ENCODE data around the gene SLC29A1. TPM values are rescaled to one million over a fixed set of nuclear protein-coding genes. Genes with fewer than 3 reads are reported as not detected.
A peak's percentile ranks its signal among the peaks of the same experiment; 100 is the strongest.
"Not testable (repeated sequence)": the region's sequence is repeated elsewhere in the genome, so short reads cannot be mapped to it uniquely, and the experiment has no call there.

SLC29A1 gene
- total RNA-seq, 1 donor from 2014 or later = 71.7 TPM

DNA sequence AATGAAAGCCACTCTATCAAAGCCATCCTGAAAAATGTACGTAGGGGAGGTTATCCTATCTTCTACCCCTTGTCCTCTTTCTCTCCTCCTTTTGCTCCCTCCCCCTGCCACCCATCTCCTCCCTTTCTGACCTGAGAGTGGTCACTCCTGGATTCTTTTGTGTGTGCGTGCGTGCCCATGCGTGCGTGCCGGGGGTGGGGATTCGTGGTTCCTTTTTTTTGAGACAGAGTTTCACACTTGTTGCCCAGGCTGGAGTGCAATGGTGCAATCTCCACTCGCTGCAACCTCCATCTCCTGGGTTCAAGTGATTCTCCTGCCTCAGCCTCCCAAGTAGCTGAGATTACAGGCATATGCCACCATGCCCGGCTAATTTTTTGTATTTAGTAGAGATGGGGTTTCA lies 8.0 kb downstream of the SLC29A1 start:
- DNase-seq (ENCODE audit: low spot score); ATAC-seq; intact Hi-C loops (cut with DNase I): not testable (repeated sequence)

DNA sequence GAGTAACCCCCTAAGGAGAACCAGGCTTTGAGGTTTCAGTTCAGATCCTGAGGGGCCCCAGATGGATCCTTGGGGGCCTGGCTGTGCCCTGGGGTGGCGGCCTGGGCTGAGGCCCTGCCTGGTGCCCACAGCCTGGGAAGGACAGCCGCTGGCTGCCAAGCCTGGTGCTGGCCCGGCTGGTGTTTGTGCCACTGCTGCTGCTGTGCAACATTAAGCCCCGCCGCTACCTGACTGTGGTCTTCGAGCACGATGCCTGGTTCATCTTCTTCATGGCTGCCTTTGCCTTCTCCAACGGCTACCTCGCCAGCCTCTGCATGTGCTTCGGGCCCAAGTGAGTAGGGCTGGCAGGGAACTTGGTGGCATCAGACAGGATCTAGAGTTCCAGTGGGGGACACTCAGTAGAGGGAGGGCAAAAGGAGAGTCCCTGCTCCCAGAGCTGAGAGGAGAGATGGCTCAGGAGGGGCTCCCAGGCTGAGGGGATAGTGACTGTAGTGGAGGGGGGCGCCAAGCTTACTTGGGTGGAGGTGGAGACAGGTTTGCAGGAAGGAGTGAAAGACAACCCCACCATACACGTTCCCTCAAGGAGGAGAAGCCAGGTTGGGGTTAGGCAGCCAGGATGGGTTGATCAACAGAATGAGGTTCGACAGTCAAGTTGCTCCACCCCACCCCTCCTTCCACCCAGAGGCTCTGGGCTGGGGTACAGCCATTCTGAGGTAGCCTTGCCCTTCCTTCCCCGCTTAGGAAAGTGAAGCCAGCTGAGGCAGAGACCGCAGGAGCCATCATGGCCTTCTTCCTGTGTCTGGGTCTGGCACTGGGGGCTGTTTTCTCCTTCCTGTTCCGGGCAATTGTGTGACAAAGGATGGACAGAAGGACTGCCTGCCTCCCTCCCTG lies 9.5 kb downstream of the SLC29A1 start:
- intact Hi-C loops (cut with DNase I) = no loop called here

DNA sequence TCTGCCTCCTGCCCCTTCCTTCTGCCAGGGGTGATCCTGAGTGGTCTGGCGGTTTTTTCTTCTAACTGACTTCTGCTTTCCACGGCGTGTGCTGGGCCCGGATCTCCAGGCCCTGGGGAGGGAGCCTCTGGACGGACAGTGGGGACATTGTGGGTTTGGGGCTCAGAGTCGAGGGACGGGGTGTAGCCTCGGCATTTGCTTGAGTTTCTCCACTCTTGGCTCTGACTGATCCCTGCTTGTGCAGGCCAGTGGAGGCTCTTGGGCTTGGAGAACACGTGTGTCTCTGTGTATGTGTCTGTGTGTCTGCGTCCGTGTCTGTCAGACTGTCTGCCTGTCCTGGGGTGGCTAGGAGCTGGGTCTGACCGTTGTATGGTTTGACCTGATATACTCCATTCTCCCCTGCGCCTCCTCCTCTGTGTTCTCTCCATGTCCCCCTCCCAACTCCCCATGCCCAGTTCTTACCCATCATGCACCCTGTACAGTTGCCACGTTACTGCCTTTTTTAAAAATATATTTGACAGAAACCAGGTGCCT lies 10.2 kb downstream of the SLC29A1 start:
- DNase-seq (ENCODE audit: low spot score) (no peak), ATAC-seq (no peak)
- intact Hi-C loops (cut with DNase I) = no loop called here

More for the DNA sequence above, 9.5 kb downstream of the SLC29A1 start:
- DNase-seq (ENCODE audit: low spot score) (no peak), ATAC-seq (no peak)

DNA sequence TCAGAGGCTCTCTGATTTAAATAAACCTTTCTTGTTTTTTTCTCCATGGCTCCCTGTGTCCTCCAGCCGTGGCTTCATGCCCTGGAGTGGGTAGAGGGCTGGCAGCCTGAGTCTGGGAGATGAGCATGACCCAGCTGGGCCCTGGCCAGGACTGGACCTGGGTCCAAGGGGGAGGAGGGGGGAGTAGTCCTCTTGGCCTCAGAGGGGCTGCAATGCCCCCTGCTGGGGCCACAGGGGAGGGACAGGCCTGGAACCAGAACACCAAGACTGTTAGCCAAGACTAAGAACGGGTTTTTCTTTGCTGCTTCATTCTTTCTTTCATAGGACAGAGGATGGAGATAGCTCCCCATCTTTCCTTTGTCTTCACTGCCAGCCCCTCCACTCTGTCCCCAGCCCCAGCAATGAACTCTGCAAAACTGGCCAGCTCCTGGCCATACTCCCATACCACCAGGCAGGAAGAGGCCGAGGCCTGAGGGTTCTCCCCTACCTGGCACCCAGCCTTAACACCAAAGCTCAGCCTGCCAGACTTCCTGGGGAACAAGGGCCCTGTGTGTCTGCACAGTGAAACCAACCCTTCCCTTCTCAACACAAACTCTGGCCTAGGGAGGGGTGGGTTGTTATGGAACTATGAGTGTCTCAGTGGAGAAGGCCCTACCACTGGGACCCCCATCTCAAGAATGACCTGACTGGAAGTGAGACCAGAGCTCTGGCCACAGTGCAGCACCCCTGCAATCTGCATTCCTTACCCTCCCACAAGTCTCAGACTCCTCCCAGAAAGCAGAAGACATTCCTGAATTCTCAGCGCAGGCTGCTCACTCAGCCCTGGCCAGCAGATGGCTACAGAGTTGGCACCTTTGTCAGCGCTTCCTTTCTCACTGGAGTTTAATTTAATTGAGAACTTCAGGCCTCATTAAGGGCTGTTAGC lies 11.0 kb downstream of the SLC29A1 start:
- DNase-seq (ENCODE audit: low spot score) = peak; percentile 85

DNA sequence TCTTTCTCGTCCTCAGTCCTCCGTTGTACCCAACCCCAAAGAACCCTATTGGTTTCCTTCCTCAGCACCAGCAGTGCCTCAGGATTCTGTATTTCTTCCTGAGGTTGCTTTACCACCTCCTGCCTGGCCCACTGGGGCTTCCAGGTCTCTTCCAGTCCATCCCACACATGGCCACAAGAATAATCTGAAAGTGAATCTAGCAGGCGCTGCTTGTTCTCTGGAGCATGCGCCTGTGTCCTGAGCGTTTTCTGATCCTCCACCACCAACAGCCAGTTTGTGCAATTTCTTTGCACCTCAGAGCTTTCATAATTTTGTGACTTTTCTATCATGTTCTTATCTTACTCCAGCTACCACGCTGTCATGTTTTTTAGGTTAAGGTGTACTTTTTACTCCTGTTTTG lies 11.9 kb downstream of the SLC29A1 start:
- DNase-seq (ENCODE audit: low spot score) = no peak
- intact Hi-C loops (cut with DNase I) = no loop called here
- no peak for ATAC-seq

More for the DNA sequence above, 11.0 kb downstream of the SLC29A1 start:
- intact Hi-C loops (cut with DNase I) = no loop called here
- ATAC-seq = peak; percentile 62

DNA sequence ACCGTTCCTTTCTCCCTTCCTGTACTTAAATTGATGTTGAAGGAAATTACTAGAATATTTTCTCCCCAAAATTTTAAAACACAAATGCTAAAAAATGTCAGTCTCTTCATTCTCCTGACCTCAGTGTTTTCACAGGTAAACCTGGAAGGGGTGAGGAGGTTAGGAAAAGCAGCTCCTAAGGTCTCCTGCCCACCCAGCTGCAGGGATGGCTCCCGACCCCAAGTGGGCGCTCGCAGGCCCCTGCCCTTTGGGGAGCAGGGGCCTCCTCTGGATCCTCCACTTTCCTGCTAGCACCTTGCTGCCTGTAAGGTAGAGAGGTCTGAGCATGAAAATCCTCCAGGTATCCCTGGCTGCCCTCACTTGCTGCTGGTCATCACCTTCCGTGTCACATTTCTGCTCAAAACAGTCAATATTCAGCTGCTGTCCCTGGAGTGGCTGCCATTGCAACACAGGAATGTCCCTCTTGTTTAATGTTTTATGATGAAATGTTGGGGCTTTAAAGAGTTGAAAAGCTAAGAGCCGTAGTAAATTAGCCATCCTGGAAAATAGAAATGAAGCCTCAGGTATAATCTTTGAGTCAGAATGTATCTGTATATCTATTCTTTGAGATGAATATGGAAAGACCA lies 12.6 kb downstream of the SLC29A1 start:
- DNase-seq (ENCODE audit: low spot score) (no peak), ATAC-seq (no peak)
- intact Hi-C loops (cut with DNase I) = no loop called here

DNA sequence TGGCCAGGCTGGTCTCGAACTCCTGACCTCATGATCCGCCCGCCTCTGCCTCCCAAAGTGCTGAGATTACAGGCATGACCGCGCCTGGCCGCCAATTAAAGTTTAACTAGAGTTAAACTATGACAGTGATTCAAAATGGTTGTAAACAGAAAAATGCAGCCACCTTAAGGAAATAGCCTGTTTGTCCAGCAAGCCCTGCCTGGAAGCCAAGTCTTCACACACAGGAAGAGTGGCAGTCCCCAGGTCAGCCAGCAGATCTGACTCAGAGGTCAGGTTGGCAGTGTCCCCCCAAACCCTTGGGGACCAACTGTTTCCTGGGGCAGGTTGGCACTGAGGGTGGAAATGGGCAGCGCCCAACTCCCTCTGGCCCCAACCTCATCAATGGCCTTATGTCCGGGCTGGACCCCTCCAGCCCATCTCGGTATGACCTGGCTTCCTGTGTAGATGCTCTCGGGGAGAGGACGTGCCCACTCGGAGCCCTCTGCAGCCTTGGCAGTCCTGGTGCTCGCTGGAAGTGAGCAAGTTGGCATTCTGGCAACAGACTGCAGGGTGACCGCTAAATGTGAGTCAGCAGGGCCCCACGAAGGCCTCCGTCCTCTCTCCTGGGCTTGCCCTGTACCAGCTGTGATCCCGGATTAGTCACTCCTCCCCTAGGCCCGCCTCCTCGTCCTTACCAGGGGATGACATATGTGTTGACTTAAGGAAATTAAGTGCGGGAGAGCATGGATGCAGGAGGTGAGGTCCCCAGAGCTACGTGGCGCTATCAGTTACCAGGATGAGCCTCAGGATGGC lies 13.8 kb downstream of the SLC29A1 start:
- ATAC-seq (peak; percentile 89), DNase-seq (ENCODE audit: low spot score) (peak; percentile 89)
- intact Hi-C loops (cut with DNase I) = no loop called here

DNA sequence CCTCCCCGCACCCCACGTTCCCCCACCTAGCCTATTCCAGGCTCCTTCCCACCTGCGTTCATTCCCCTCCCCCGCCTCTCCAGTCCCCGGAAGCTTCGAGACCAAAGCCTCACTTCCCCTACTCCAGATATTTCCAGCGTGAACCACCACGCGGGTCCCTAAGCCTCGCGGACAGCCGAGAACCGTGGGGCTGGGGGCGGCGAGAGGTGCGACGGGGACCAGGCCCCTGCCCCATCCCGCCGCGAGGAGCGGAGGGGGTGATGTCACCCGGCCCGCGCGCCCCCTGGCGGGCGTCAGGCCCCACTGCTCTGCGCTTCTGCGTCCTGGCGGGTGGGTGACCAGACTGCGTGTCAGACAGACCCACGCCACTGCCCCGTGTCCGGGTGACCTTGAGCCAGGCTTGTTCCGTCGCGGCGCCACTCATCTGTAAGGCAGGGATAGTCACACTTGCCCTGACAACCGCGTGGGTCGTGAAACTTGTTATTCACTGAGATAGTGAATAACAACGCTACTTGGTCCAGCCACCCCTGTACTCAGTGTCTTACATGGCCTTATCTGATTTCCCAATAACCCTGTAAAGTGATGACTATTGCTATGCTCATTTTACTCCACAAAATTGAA lies 14.5 kb downstream of the SLC29A1 start:
- ATAC-seq = peak; percentile 90

DNA sequence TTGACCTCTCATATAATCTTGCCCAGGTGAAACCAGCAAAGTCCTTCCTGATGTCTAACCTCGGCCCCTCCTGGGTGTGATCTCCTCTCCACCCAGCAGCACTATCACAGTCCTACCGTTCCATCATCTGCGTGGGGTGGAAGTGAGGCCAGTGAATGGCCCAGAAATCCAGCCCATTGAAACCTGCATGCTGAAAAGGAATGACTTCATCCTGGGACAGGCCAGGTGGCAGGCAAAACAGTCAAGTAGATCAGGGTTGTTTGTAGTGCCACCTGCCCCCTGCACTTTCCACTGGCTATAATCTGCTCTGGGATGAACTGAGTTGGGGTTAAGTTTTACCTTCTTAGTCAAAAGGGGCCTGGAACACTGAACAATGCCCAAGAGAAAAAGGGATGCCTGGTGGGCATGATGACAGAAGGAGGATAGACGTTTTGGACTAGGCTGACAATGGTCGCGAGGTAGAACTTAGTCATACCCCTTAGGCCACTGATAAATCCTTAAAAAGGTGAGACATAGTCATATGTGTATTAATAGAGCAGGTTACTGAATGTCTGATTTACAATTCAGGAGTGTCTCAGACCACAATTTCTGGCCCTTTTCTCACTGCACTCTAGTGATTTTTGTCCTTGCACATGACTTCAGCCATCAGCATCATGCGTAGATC lies 15.4 kb downstream of the SLC29A1 start:
- DNase-seq (ENCODE audit: low spot score) (no peak), ATAC-seq (no peak)
- intact Hi-C loops (cut with DNase I) = no loop called here

More for the DNA sequence above, 14.5 kb downstream of the SLC29A1 start:
- peak; percentile 90 for DNase-seq (ENCODE audit: low spot score)
- intact Hi-C loops (cut with DNase I) = no loop called here

DNA sequence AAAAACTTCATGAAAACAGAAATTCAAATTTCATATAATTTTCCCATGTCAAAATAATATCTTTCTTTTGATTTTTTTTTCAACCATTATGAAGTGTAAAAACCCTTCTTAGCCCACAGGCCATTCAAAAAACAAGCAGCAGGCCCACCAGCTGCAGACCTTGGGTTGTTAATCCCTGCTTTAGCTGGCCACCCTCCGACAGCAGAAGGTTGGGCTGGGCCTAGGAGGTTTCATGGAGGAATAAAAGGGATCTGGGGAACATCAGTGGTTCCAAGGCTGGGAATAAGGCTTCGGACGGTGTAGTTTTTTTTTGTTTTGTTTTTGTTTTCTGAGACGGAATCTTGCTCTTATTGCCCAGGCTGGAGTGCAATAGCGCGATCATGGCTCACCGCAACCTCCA lies 19.9 kb downstream of the SLC29A1 start:
- DNase-seq (ENCODE audit: low spot score) (no peak), ATAC-seq (no peak)
- intact Hi-C loops (cut with DNase I) = no loop called here

DNA sequence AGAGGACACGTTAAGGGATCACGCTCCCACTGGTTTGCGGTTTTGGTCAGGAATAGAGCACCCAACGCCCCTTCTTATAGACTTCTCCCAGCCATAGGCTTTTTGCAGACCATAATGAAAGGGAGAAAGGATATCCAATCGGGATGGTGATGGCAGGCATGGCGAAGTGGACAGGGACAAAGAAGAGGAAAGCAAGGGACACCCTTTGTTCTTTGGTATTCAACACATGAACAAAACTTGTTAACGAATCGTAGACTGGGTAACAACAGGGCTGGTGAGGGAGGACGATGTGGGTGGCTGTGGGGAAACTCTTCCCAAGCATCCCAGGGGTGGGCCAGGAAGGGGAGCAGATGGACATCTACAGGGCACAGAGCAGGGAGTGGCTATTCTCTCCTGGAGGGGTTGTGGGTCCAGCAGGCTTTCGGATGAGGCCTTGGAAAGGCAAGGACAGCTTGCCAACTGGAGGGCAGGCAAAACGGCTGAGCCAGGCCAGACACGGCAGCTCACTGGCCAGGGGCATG lies 22.1 kb downstream of the SLC29A1 start:
- DNase-seq (ENCODE audit: low spot score) = peak; percentile 71
- intact Hi-C loops (cut with DNase I) = no loop called here
- ATAC-seq = no peak

DNA sequence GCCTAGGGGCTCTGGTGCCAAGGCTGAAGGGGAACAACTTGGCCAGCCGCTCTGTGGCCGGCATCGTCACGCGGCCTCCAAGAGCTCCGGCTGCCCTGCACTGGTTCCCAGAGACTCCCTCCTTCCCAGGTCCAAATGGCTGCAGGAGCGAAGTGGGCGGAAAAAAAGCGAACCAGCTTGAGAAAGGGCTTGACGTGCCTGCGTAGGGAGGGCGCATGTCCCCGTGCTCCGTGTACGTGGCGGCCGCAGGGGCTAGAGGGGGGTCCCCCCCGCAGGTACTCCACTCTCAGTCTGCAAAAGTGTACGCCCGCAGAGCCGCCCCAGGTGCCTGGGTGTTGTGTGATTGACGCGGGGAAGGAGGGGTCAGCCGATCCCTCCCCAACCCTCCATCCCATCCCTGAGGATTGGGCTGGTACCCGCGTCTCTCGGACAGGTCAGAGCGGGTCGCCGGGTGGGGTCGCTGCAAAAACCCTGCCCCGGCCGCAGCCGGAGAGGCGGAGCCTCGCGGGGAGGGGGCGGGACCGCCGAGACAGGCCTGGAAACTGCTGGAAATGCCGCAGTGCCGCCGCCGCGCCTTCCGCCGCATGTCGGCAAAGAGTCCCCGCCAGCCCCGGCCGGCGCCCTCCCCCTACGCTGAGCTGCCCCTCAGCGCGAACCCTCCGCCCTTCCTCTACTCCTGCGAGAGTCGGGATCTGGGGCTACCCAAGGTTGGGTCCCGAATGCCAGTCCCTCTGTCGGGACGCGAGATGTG lies 22.7 kb downstream of the SLC29A1 start:
- intact Hi-C loops (cut with DNase I) = no loop called here
- peak; percentile 86 for ATAC-seq
- peak; percentile 95 for DNase-seq (ENCODE audit: low spot score)

DNA sequence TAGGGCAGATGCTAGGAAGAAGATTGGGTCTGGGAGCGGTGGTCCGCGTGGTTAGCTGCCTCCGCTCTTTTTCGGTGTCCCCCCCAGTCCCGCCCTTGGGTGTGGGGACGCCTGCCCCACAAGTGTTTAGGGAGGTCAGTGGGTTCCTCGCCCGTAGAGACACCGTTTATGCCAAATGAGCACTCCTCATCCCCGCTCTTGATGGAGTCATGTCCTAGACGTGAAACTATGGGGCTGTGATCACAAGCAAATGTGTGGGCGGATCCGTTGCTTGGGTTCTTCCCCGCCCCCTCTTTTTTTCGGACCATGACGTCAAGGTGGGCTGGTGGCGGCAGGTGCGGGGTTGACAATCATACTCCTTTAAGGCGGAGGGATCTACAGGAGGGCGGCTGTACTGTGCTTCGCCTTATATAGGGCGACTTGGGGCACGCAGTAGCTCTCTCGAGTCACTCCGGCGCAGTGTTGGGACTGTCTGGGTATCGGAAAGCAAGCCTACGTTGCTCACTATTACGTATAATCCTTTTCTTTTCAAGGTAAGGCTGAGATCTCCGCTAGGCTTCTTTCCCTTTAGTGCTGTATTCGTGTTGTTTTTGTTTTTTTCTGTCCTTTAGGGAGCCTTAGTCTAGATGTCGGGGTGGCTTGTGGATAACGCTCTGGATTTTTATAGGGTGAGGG lies 23.4 kb downstream of the SLC29A1 start, which contains the start of gene HSP90AB1:
Gene HSP90AB1 (plus strand): TSS at position 439 of the 675 bp plus-strand sequence. CDS start 1,529 bp downstream, outside the sequence.
- DNase-seq (ENCODE audit: low spot score) (peak; percentile 96), ATAC-seq (peak; percentile 94)
- intact Hi-C loops (cut with DNase I) = no loop called here

DNA sequence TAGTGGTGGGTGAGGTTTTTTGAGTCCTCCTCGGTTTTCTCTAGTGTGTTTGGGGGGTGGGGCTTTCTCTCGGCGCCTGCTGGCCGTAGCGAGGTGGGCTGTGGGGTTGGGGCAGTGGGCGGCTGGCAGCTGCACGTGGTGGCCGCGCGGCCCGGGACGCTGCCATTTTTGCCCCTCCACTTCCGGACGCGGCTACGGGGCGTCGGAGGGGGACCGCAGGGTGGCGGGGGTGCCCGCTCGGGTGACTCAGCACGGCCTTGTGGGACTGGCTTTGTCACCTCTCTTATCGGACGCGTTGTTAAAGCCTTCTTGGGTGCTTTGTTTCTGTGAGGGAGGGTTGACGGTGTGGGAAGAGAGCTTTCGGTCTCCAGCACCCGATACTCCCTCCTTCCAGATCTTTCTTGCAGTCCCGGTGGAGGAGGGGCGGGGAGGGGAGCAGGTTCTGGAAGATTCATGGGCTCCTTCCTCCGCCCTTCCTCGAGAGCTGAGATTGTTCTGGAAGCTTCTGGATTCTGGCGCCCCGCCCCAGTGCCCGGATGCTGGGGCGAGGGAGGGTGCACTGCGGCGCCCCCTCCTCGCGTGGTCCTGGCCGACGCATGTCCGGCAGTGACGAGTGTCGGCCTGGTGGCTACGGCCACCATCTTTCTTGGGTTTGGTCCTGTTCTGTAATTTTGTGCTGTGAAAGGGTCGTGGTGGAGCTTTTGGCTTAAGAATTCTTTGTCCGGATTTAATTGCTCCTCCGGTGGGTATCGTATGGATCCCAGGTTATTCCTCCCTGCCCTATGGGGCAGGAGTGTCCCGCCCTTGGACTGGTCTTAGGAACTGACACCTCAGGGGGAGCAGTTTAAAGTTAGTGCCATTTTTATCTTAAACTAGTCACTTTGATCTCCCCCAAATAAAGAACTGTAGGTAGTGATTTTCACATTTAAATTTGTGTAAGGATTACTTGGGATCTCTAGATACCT lies 24.2 kb downstream of the SLC29A1 start:
- intact Hi-C loops (cut with DNase I) = no loop called here
- DNase-seq (ENCODE audit: low spot score) (peak; percentile 87), ATAC-seq (peak; percentile 51)

DNA sequence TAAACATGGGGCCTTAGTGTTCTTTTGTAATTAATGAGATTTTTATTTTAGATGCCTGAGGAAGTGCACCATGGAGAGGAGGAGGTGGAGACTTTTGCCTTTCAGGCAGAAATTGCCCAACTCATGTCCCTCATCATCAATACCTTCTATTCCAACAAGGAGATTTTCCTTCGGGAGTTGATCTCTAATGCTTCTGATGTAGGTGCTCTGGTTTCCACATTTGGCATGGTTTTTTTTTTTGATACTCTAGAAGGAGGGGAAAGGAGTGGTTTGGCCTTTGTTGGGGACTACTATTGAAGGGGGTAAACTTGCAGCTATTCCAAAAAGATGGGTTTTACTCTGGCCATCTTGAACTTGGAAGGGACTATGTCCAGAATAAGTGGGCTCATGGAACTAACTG lies 25.2 kb downstream of the SLC29A1 start:
- DNase-seq (ENCODE audit: low spot score) = no peak
- ATAC-seq = no peak
- intact Hi-C loops (cut with DNase I) = no loop called here
